K562 treated with DMSO at 1 percent for 4 hours (cell line): Measurements from ENCODE around the gene IL1F10. TPM values are rescaled to one million over a fixed set of nuclear protein-coding genes. Genes with fewer than 3 reads are reported as not detected.

Source experiments
- total RNA-seq: library from RNA; unstranded; fragments of 300-600 nt; gene quantifications from 2 replicates; pipeline ENCODE4 v1.2.3, GENCODE V29; 2022; ENCODE audit not compliant: insufficient read depth

Gene IL1F10, protein sequence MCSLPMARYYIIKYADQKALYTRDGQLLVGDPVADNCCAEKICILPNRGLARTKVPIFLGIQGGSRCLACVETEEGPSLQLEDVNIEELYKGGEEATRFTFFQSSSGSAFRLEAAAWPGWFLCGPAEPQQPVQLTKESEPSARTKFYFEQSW
- not detected in 2 replicates for total RNA-seq

DNA sequence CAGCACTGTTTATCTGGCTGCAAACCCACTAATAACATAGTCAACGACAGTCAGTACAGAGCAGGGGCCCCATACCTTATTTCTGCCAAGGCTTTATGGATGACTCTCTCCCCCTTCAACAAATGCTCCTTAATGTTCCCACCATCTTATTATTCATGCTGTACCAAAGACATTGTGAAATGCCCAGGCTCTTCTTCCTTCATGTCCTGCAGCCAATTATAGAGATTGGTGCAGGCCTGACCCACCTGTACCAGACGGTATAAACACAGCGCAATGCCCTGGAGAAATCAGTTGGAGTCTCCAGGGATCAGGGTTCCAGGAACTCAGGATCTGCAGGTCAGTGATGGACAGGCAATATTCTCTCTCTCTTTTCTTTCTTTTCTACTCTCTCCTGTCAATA is at the start of gene IL1F10:
IL1F10 (plus strand) TSS at position 290 of the 400 bp plus-strand sequence. CDS start 4,769 bp downstream, outside the sequence.

DNA sequence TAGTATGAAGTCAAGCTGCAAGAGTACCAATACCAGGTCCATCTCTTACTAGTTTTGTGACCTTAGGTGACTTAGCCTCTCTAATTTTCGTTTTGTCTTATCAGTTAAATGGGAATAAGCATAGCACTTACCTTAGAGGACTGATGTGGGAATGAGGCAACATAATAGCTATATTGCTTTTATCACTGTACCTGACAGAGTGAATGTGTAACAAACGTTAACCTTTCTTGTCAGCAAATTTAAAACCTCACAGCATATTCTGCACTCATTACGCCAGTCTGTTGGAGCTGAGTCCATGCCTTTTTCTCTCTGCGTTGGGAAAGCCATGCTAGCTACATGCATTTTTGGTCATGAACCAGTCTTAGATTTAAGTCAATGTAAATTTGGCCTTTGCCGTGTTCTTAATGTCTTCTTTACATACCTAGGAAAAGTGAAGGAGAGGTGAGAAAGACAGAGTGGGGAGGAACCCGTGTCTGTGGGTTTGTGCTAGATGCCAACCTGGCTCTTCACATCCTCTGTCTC is 15.3 kb upstream of the IL1F10 start, which contains the start of gene IL36B:
IL36B (minus strand) TSS at position 472 of the 522 bp plus-strand sequence.

DNA sequence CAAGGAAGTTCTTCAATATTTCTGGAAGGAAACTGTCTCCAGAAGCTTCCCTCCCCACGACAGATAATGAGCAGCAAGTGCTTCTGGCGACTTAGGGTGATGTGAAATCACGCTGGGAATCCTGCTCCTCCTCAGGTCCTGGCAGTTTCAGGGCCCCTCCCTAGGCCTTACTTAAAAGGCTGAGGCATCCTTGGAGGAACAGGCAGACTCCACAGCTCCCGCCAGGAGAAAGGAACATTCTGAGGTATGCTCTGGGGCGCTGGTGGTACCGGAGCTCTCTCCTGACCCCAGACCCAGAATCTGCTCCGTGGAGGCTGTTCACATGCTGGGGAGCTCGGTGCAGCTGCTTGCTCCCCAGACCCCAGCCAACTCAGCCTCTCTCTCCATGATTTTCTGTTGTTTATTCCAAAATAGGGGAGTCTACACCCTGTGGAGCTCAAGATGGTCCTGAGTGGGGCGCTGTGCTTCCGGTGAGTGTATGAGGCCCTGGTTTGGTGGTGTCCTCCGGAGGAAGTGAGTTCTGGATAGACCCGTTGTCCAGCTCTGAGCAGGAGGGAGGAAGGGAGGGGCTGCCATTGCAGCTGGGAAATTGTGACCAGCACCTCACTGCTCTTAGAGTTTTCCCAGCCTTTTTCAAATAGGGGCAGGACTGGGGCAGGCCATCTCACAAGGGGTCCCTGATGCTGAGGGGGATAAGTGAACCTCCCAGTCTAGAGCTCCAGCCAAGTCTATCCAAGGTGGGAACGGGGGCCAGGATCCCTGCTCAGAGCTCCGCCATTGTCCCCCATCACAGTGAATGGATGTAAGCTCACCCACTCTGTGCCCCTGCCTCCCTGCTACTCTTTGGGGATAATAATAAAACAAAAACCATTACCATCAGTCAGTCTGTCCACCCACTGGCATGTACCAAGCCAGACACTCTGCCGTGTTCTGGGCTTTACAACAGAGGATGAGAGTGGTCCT is 8.5 kb upstream of the IL1F10 start, which contains the start of gene IL36RN:
IL36RN (plus strand) TSS at position 201 of the 963 bp plus-strand sequence; CDS start at position 442, 241 bp downstream.

Other genes with a start within 250 kb of the IL1F10 start
- not detected in 2 replicates for gene IL1B, start 231.2 kb upstream of the IL1F10 start, total RNA-seq
- gene IL37, start 156.8 kb upstream of the IL1F10 start, total RNA-seq: not detected in 2 replicates
- gene IL36G, start 90.0 kb upstream of the IL1F10 start, total RNA-seq: not detected in 2 replicates
- gene IL36A, start 62.5 kb upstream of the IL1F10 start, total RNA-seq: not detected in 2 replicates
- not detected in 2 replicates for gene IL36B, start 15.1 kb upstream of the IL1F10 start, total RNA-seq
- gene IL36RN, start 8.8 kb upstream of the IL1F10 start, total RNA-seq: not detected in 2 replicates
- not detected in 2 replicates for gene IL1RN, start 59.6 kb downstream of the IL1F10 start, total RNA-seq
- 14.0 and 15.6 TPM in 2 replicates for gene PSD4, start 106.0 kb downstream of the IL1F10 start, total RNA-seq
- 1.1 and 1.5 TPM in 2 replicates for gene PAX8, start 211.0 kb downstream of the IL1F10 start, total RNA-seq